Spleen (tissue), 11 donors: ENCODE measurements around the gene GSE1. TPM values are rescaled to one million over a fixed set of nuclear protein-coding genes. Genes with fewer than 3 reads are reported as not detected.

Source experiments
- DNase-seq: peaks from one replicate; pipeline ENCODE4 v3.0.0-alpha.2; 2020
- H3K27ac ChIP-seq, 8 donors: fragments of 200-600 bp; sonication (generic) in 7 of 8; 1 replicate in 4 of 8; 2 replicates in 4 of 8; pipeline versions ENCODE4 v1.5.0 to v1.8.0; 2016 to 2021; ENCODE audit warnings: inconsistent platforms in 4 of 8, mild to moderate bottlenecking in 4 of 8, moderate library complexity in 1 of 8
- H3K27me3 ChIP-seq, 7 donors: fragments of 200-600 bp; sonication (generic) in 6 of 7; replicated peaks in 1 of 7; 1 replicate in 4 of 7; 2 replicates in 3 of 7; pipeline versions ENCODE4 v1.5.0 to v1.8.0; 2016 to 2021; ENCODE audit warnings: inconsistent platforms in 3 of 7, mild to moderate bottlenecking in 1 of 7
- H3K36me3 ChIP-seq, 6 donors: fragments of 200-600 bp; sonication (generic) in 5 of 6; 1 replicate in 4 of 6; 2 replicates in 2 of 6; pipeline versions ENCODE4 v1.5.0 to v1.8.0; 2016 to 2021; ENCODE audit warnings: inconsistent platforms in 2 of 6
- H3K4me1 ChIP-seq, 6 donors: fragments of 200-600 bp; sonication (generic) in 5 of 6; 1 replicate in 3 of 6; 2 replicates in 3 of 6; pipeline versions ENCODE4 v1.5.0 to v1.8.0; 2016 to 2021; ENCODE audit warnings: inconsistent platforms in 3 of 6
- H3K4me3 ChIP-seq, 8 donors: fragments of 200-600 bp; sonication (generic) in 7 of 8; 1 replicate in 4 of 8; 2 replicates in 4 of 8; pipeline versions ENCODE4 v1.5.0 to v1.8.0; 2016 to 2021; ENCODE audit warnings: inconsistent platforms in 4 of 8, mild to moderate bottlenecking in 4 of 8, moderate library complexity in 2 of 8
- H3K9me3 ChIP-seq, 8 donors: fragments of 200-600 bp; sonication (generic) in 7 of 8; 1 replicate in 4 of 8; 2 replicates in 4 of 8; pipeline versions ENCODE4 v1.5.0 to v1.8.0; 2016 to 2021; ENCODE audit warnings: inconsistent platforms in 4 of 8
- POLR2A ChIP-seq, 3 donors: fragments of 450-650 bp; IDR thresholded peaks; one replicate each; pipeline ENCODE4 v1.5.1; 2017; ENCODE audit warnings: antibody characterized with exemption in 3 of 3, mild to moderate bottlenecking in 1 of 3
- POLR2AphosphoS5 ChIP-seq, 3 donors: sonication (generic); formaldehyde crosslinking; IDR thresholded peaks; one replicate each; pipeline ENCODE4 v1.5.1; 2017; ENCODE audit warnings: antibody characterized with exemption in 3 of 3
- WGBS, 5 donors: extraction: QIAGEN DNeasy Blood & Tissue Kit in 3 of 5; methylation state at CpG; one replicate each; pipeline versions ENCODE4 v1.1.5 to v1.1.7; 2013 to 2018; 5-methylcytosine and 5-hydroxymethylcytosine counted together
- intact Hi-C: fragments of 100-400 bp; cut with DNase I; formaldehyde crosslinking; loops from one replicate; pipeline ENCODE4 v1.15.0; 2023; ENCODE audit warnings: low total_unique reads
- polyA plus RNA-seq, 3 donors: library from polyadenylated mRNA; stranded (reverse); fragments of 200-250 nt; gene quantifications; one replicate each; pipeline ENCODE4 v1.2.1, GENCODE V29; 2013
- total RNA-seq, 7 donors: library from RNA; depleted of rRNA in 3 of 7; stranded (reverse); fragments of >200 nt in 3 of 7; fragmentation: NEBNext Ultra II Directional in 4 of 7; extraction: Animal tissue kit (Norgen Biotek cat#: 25700) in 4 of 7; gene quantifications; one replicate each; pipeline versions ENCODE4 v1.1.0 to v1.2.1, GENCODE V29; 2016 to 2021
- TF ChIP-seq, protein P1 (sequence below), 11 experiments: fragments of 200-600 bp in 7 of 11; fragments of 450-650 bp in 4 of 11; sonication (generic) in 4 of 11; IDR thresholded peaks in 8 of 11; conservative IDR thresholded peaks in 3 of 11; 1 replicate in 7 of 11; 2 replicates in 4 of 11; pipeline versions ENCODE4 v1.4.0 to v1.8.0; 2016 to 2021; ENCODE audit warnings: antibody characterized with exemption in 11 of 11, inconsistent platforms in 4 of 11, mild to moderate bottlenecking in 1 of 11
- donor health status: healthy with polysubstance abuse.
- donor health status: DM: no; HTN: no; CAD: no; lungs with moderate emphysema.
- donor health status: DM: no; HTN: no; CAD: no.
- donor health status: Bipolar disorder and iron deficiency.
- donor health status: healthy.
- donor health status: DM: no; HTN: no; CAD: no.
- donor health status: DM: yes; HTN: yes; CAD: no.

GSE1 gene
- total and polyA plus RNA-seq, 10 donors: 7.4 to 121 (median 86.3) TPM

DNA sequence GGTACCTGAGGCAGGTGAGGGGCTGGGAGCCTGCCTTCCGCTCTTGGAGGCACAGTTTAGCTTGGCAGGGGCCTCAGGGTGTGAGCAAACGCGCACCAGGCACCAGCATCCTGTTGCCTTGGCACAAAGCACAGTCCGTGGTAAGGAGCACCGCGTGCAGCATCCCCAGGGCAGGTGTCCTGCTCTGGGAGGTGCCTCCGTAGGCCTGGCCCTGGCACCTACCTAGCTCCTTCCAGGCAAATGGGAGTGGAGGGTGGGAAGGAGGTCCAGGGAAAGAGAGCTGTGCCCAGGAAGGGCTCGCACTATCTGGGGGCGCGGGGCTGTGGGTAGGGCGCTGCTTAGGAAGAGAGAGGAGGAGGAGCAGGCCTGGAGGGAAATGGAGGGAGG is 3.1 kb upstream of the GSE1 start:
- DNase-seq: peak; percentile 81
- TF ChIP-seq POLR2A (IDR thresholded peaks at IDR 0.05): no peak
- no peak for TF ChIP-seq POLR2AphosphoS5 (IDR thresholded peaks at IDR 0.05)
- TF ChIP-seq, protein P1, sequence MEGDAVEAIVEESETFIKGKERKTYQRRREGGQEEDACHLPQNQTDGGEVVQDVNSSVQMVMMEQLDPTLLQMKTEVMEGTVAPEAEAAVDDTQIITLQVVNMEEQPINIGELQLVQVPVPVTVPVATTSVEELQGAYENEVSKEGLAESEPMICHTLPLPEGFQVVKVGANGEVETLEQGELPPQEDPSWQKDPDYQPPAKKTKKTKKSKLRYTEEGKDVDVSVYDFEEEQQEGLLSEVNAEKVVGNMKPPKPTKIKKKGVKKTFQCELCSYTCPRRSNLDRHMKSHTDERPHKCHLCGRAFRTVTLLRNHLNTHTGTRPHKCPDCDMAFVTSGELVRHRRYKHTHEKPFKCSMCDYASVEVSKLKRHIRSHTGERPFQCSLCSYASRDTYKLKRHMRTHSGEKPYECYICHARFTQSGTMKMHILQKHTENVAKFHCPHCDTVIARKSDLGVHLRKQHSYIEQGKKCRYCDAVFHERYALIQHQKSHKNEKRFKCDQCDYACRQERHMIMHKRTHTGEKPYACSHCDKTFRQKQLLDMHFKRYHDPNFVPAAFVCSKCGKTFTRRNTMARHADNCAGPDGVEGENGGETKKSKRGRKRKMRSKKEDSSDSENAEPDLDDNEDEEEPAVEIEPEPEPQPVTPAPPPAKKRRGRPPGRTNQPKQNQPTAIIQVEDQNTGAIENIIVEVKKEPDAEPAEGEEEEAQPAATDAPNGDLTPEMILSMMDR (IDR thresholded peaks at IDR 0.05 in 8 of 11, conservative IDR thresholded peaks at IDR 0.05 in 3 of 11): no peak
- Histone ChIP-seq H3K9me3 (no peaks in the 10 kb centered on the region), H3K27ac (peak overlapping the region in 5 of 8 donors; percentile 14 to 84 (median 79)), H3K36me3 (no peaks in the 10 kb centered on the region), H3K4me1 (peaks cover 57 to 100% (median 91%) of the 10 kb centered on the region in 6 donors), H3K4me3 (peak overlapping the region in 4 of 8 donors; percentile 59 to 88 (median 61)), H3K27me3 (peaks cover 0 to 28% (median 0%) of the 10 kb centered on the region in 7 donors)
- intact Hi-C loops: loop anchor here (5.0 kb wide), 1 partner anchor 188 kb away; no protein-coding TSS in a partner anchor
- 22 to 31% (median 27%) methylated on average over 11 of the region's 11 CpGs for WGBS, 5 donors

DNA sequence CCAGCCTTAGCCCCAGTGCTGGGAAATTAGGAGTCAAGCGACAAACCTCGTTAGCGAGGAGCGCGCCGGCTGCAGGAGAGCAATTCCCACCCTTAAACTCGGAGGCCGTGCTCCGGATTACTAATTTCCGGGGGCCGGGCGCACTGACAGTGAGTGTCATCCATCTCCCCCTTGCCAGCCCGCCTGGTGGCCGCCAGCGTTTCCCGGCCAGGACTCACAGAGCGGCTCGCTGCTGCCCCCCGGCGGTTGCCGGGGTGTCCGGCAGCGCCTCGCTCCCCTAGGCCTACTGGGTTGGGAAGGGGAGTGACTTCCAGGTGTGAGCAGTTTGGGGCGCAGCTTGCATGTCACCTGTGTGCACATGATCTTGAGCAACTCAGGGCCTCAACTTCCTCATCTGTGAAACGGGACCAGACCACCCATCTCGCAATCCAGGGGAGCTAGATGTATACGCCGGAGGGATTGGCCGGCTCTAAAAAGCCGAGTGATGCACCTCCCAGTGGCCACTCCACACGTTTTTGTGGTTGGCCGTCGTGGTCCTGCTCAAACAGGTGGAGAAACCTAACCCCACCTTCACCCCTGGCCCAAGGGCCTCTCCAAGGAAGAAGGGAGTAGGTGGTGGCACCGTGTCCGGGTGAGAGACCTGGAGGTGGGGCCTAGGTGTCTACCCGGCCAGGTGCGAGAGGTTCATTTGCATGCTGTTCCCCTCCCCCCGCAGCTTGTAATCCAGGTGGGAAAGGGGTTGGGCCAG is 2.5 kb upstream of the GSE1 start:
- H3K27me3 ChIP-seq: peaks cover 0 to 28% (median 0%) of the 10 kb centered on the region in 7 donors
- DNase-seq: peak; percentile 97
- intact Hi-C loops: loop anchor here (5.0 kb wide), 1 partner anchor 188 kb away; no protein-coding TSS in a partner anchor
- no peaks in the 10 kb centered on the region for H3K36me3 ChIP-seq
- 2 to 10% (median 4%) methylated on average over 15 to 39 of the region's 39 CpGs for WGBS, 5 donors
- peaks cover 57 to 100% (median 91%) of the 10 kb centered on the region in 6 donors for H3K4me1 ChIP-seq
- H3K27ac ChIP-seq: peak overlapping the region in 6 of 8 donors; percentile 29 to 84 (median 78)
- no peaks in the 10 kb centered on the region for H3K9me3 ChIP-seq
- H3K4me3 ChIP-seq: peak overlapping the region in 7 of 8 donors; percentile 55 to 88 (median 59)
- TF ChIP-seq, protein P1 (IDR thresholded peaks at IDR 0.05 in 8 of 11, conservative IDR thresholded peaks at IDR 0.05 in 3 of 11): peak; percentile 88 to 100 (median 98)
- TF ChIP-seq POLR2A (IDR thresholded peaks at IDR 0.05) (no peak), POLR2AphosphoS5 (IDR thresholded peaks at IDR 0.05) (peak; percentile 13 to 80 (median 66))

DNA sequence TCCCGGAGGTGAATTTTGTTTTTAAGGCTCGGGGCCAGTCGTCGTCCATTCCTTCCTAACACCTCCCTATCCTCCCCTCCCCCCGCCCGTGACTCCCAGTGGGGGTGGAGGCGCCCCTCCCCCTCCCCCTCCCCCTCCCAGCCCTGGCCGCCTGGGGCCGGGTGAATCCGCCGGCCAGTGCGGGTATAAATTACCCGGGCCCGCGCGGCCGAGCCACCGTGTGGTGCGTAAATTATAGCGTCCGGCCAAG is 2.0 kb upstream of the GSE1 start:
- Histone ChIP-seq H3K27ac (peak overlapping the region; percentile 66 to 84 (median 77)), H3K36me3 (no peaks in the 10 kb centered on the region), H3K9me3 (no peaks in the 10 kb centered on the region), H3K4me1 (peaks cover 60 to 100% (median 91%) of the 10 kb centered on the region in 6 donors), H3K4me3 (peak overlapping the region; percentile 52 to 88 (median 58)), H3K27me3 (peaks cover 0 to 28% (median 0%) of the 10 kb centered on the region in 7 donors)
- intact Hi-C loops: loop anchor here (5.0 kb wide), 1 partner anchor 189 kb away; no protein-coding TSS in a partner anchor
- WGBS, 5 donors: 1 to 7% (median 2%) methylated on average over 3 to 21 of the region's 21 CpGs
- TF ChIP-seq, protein P1 (IDR thresholded peaks at IDR 0.05 in 8 of 11, conservative IDR thresholded peaks at IDR 0.05 in 3 of 11): no peak
- TF ChIP-seq POLR2AphosphoS5 (IDR thresholded peaks at IDR 0.05): no peak
- TF ChIP-seq POLR2A (IDR thresholded peaks at IDR 0.05): no peak
- peak; percentile 88 for DNase-seq
